Left colon (tissue), 2 donors: Measurements from ENCODE around the gene CAPN5. TPM values are rescaled to one million over a fixed set of nuclear protein-coding genes. Genes with fewer than 3 reads are reported as not detected.

Source experiments
- ATAC-seq: fragments of 200-7000 bp; cut with Tn5 transposase; one replicate; pipeline ENCODE4 v1.9.1; 2020; ENCODE audit warnings: mild to moderate bottlenecking, moderate library complexity
- DNase-seq, 2 donors: peaks; one replicate each; pipeline ENCODE4 v3.0.0-alpha.2; 2020
- intact Hi-C, 2 donors: fragments of 100-400 bp; cut with DNase I in 1 of 2; cut with micrococcal nuclease in 1 of 2; formaldehyde crosslinking; loops; one replicate each; pipeline versions ENCODE4 v1.11.2 to v1.14.0; 2022; cut with DNase I, micrococcal nuclease
- total RNA-seq, 2 donors: library from RNA; stranded (reverse); fragmentation: NEBNext Ultra II Directional; extraction: Animal tissue kit (Norgen Biotek cat#: 25700); gene quantifications; one replicate each; pipeline ENCODE4 v1.2.1, GENCODE V29; 2021
- donor health status: DM: no; HTN: no; CAD: no.
- donor health status: DM: yes; HTN: yes; CAD: no.

The CAPN5 gene
- total RNA-seq, 2 donors from 2014 or later: 219 to 339 TPM

GRCh38 chr11:77121096-77121640 is 54.4 kb downstream of the CAPN5 start:
- intact Hi-C loops: no loop called here
- ATAC-seq (no peak), DNase-seq (no peak)

DNA sequence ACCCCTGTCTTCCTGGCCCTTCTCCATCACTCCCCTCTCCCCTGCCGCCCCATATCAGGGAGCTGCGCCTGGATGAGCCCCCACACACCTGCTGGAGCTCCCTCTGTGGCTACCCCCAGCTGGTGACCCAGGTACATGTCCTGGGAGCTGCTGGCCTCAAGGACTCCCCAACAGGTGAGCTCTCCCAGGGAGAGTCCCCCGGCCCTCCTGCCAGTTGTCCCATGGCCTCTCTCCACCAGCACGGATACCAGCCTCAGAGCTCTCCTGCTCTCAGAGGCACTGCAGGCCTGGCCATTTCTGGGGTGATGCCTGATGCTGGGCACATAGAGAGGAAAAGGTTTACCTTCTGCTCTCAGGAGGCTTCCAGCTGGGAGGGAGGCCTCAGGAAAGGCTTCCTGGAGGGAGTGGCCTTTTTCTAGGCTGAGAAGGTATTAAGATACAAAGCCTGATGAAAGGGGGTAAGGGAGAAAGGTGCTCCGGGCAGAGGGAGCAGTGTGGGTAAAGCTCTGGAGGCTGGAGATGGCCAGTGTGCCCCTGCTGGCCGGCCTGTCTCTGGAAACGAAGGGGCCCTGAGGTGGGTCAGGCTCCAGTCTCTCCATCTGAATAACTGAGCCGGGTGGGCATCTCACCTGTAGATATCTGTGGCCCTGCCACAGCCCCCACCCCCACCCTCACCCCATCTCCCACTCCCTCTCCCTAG is 55.3 kb downstream of the CAPN5 start:
- intact Hi-C loops: no loop called here
- ATAC-seq (no peak), DNase-seq (no peak)

DNA sequence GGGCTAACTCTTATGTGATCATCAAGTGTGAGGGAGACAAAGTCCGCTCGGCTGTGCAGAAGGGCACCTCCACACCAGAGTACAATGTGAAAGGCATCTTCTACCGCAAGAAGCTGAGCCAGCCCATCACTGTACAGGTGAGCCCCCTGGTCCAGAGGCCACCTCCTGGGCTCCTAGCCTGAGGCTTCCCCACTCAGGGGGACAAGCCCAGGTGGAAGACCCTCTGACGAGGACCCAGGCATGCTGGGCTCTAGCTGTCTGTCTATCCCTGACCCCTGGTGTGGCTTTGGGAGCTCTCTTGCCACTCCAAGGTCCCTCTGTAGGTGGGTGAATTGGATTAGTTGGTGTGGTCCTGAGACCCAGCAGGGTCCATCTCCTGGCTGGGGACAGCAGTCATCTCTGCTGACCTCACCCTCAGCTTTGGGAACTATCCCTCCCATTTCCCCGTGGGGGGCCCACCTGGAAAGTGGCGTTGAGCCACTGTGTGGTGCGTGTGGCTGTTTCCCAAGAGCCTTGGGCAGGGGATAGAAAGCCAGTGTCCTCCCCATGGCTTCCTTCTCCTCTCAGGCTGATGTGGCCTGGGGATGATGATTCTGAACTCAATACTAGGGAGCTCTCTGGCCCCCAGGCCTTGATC is 55.9 kb downstream of the CAPN5 start:
- DNase-seq (no peak), ATAC-seq (no peak)
- intact Hi-C loops: no loop called here

DNA sequence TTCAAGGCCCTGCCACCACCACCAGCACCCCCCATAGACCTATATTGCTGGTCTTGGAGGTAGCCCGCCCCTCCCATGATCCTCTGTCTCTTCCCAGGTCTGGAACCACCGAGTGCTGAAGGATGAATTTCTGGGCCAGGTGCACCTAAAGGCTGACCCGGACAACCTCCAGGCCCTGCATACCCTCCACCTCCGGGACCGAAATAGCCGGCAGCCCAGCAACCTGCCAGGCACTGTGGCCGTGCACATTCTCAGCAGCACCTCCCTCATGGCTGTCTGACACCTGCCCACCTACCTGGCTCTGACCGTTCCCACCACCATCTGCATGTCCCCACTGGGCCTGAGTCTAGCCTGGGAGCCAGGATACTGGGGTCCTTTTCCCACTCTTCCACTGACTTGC is 56.8 kb downstream of the CAPN5 start:
- intact Hi-C loops: no loop called here

DNA sequence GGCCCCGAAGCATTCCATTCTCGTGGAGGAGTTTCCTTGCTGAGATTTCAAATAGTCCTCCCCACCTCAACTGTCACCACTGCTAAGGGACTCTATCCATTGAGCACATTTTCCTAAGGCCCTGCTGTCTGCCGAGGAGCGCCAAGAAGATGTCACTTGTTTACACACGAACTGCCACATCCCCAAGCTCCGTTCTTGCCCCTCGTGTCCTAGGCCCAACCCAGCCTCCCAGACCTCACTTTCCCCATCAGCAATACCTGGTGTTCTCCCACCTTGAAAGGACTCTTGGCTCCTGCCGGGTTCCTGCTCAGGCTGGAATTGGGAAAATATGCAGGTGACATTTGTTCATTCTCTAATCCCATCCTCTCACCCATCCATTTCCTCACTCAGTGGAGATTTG is 57.3 kb downstream of the CAPN5 start:
- intact Hi-C loops: no loop called here
- no peak for DNase-seq
- no peak for ATAC-seq

More for the DNA sequence above, 56.8 kb downstream of the CAPN5 start:
- no peak for DNase-seq
- no peak for ATAC-seq

DNA sequence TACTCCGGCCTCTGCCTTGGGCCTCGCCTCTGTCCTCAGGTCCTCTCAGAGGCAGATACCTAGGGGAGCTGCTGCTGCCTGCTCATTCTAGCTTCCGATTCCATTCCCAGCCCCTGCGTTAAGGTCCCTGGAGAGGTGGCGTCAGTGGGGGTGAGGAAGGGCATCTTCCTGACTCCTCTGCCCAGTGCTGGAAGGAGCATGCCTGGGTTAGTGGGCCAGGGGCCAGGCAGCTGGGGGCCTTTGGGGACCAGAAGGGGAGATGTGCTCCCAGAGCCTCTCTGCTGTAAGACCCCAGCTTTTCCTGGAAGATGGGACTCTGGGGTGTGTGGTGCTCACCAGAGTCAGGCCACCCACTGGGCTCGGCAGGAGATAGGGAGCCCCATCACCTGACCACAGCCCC is 57.7 kb downstream of the CAPN5 start:
- intact Hi-C loops: no loop called here
- ATAC-seq (no peak), DNase-seq (no peak)

GRCh38 chr11:77125191-77125590 is 58.4 kb downstream of the CAPN5 start:
- ATAC-seq: no peak
- no peak for DNase-seq
- intact Hi-C loops: loop anchor here in 1 of 2 donors (5.0 kb wide), 2 partner anchors 62 to 422 kb away; no protein-coding TSS in a partner anchor

DNA sequence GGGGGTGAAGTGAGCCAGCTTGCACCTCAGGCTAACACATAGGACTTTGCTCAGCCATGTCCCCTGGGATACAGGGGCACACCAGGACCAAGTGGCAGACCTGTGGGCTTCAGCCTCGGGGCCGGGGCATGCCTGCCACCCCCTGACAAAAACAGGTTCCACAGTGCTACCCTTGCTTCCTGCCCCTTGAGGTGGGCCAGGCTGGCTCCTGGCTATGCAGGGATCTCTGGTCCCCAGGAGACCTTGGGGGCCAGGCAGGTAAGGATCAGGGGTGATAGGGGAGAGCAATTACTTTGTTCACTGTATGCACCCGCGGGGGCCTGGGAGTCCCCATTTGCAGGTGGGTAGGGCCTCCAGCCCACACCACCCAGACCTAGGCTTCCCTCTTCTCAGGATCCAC is 58.9 kb downstream of the CAPN5 start:
- no peak for DNase-seq
- intact Hi-C loops: loop anchor here in 1 of 2 donors (5.0 kb wide), 2 partner anchors 62 to 422 kb away; no protein-coding TSS in a partner anchor
- peak; percentile 2 for ATAC-seq

DNA sequence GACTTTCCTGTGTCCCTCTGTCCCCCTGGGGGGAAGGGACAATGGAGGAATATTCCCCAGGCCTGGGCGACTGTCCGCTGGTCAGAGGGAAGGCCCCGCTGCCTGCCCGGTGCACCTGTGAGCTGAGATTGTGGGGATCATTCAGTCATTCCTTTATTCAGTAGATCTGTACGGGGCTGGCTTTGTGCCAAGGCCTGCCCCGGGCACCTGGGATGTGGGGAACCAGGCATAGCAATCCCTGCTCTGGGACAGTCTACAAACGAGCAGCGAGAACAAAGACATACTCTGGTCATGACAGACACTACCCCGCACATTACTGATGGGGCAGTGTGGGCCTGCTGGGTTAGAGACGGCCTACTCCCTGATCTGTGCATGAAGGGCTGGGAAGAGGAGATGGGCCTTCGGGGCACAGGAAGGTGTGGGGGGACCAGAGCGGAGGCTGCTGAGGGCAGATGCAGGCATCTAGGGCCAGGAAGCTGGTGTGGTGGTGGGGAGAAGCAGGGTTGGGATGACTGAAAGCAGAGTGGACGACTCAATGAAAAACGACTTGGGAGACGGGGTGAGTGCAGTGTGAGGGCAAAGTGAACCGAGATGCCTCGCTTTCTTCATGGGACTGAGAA is 59.5 kb downstream of the CAPN5 start:
- intact Hi-C loops: loop anchor here in 1 of 2 donors (5.0 kb wide), 2 partner anchors 61 to 421 kb away; no protein-coding TSS in a partner anchor
- DNase-seq (peak in 1 of 2 donors; percentile 52), ATAC-seq (peak; percentile 35)

GRCh38 chr11:77126861-77127234 is 60.1 kb downstream of the CAPN5 start:
- intact Hi-C loops: loop anchor here in 1 of 2 donors (5.0 kb wide), 2 partner anchors 60 to 420 kb away; no protein-coding TSS in a partner anchor
- peak in 1 of 2 donors; percentile 51 for DNase-seq
- ATAC-seq: peak; percentile 43

- intact Hi-C loops: loop anchor here in 1 of 2 donors (5.0 kb wide), 2 partner anchors 60 to 420 kb away; no protein-coding TSS in a partner anchor
- ATAC-seq (peak; percentile 68), DNase-seq (peak in 1 of 2 donors; percentile 77)
These were observed 60.6 kb downstream of the CAPN5 start for GRCh38 chr11:77127235-77127911.

- intact Hi-C loops: loop anchor here in 1 of 2 donors (5.0 kb wide), 2 partner anchors 59 to 419 kb away; no protein-coding TSS in a partner anchor
- DNase-seq (peak; percentile 63 to 66), ATAC-seq (peak; percentile 36)
These were observed 61.3 kb downstream of the CAPN5 start, which contains the start of gene MYO7A for GRCh38 chr11:77127920-77128691. MYO7A (plus strand) TSS chr11:77128246; CDS start chr11:77130635, 2,389 bp downstream.

DNA sequence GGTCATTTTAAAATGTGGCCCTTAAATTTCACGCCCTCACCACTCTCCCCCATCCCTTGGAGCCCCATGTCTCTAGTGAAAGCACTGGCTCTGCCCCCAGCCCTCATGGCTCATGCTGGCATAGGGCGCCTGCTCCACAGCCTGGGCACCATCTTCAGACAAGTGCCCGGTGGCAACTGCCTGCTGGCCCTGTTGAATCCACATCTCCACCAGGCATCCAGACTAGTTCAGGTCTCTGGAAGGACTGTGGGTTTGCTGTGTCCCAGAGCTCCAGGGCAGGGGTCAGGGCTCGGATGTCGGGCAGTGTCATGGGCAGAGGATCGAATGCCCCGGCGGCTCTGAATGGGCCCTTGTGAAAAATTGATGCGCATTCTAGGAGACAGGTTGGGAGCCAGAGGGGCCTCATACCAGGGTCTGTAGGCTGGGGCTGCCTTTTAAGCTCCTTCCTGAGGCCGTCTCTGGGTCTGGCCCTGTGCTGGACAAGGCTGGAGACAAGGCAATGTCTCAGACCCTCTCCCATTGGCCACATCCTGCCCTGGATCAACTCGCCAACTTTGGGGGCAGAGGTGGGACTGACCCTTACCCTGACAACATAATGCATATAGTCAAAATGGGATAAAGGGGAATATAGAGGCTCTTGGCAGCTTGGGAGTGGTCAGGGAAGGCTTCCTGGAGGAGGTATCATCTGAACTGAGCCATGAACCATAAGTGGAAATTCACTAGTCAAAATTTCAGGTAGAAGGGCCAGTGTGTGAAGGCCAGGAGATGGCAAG is 62.5 kb downstream of the CAPN5 start:
- ATAC-seq: no peak
- intact Hi-C loops: loop anchor here in 1 of 2 donors (5.0 kb wide), 2 partner anchors 58 to 418 kb away; no protein-coding TSS in a partner anchor

DNA sequence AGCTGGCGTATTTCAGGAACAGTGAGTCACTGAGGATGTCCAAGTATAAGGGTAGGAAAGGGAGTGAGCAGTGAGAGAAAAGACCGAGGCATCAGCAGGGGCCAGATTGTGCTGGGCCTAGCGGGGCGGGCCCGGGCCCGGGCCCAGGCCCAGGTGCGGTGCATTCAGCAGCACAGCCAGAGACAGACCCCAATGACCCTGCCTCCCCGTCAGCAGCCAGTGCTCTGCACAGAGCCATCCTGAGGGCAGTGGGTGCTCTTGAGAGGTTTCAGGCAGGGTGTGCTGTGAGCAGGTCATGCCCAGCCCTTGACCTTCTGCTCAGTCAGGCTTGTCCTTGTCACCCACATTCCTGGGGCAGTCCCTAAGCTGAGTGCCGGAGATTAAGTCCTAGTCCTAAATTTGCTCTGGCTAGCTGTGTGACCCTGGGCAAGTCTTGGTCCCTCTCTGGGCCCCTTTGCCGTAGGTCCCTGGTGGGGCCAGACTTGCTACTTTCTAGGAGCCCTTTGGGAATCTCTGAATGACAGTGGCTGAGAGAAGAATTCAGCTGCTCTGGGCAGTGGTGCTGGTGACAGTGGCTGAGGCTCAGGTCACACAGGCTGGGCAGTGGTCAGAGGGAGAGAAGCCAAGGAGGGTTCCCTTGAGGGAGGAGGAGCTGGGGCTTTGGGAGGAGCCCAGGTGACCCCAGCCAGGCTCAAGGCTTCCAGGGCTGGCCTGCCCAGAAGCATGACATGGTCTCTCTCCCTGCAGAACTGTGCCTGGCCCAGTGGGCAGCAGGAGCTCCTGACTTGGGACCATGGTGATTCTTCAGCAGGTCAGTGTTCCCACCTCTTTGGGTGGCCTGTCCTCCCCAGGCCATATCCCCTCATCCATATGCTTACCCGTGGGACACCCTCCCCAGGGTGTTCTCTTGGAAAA is 63.3 kb downstream of the CAPN5 start:
- DNase-seq (no peak), ATAC-seq (no peak)
- intact Hi-C loops: loop anchor here (5.0 to 10.0 kb wide), 3 partner anchors 57 to 425 kb away; no protein-coding TSS in a partner anchor

More for the DNA sequence above, 62.5 kb downstream of the CAPN5 start:
- no peak for DNase-seq

DNA sequence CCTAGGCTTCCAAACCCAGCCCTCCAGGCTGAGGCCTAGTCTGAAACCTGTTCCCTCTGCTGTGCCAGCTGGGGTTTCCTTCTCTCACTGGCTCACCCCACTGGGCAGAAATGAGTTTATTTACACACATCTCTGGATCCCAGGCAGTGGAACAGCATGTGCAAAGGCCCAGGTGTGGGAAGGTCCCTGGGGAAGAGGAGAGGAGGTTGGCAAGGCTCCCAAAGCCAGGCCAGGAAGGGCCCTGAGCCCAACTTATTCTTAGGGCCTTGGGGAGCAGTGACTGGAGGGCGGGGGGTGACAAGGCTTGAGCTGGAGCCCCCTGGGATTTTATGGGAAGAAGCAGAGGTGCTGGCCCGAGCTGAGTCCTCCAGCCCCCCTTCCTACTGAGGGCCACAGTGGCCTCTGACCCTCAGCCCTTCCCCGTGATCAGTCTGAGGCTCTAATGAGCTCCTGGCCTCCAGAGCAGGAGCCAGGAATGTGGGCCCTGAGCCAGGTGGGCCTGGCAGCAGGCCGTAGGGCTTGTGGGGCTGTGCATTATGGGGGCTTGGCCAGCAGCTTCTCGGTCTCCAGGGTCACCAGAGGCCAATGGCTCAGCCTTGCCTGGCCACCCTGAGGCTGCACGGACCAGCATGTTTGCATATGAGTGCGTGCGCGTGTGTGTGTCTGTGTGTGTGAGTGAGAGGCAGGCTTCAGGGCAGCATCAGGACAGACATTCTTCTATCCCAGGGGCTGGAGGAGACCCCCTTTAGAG is 64.2 kb downstream of the CAPN5 start:
- ATAC-seq: no peak
- intact Hi-C loops: loop anchor here in 1 of 2 donors (10.0 kb wide), 1 partner anchor 424 kb away; no protein-coding TSS in a partner anchor
- no peak for DNase-seq
